Suprapubic skin (tissue), 4 donors: ENCODE results near the gene DRD4. TPM values are rescaled to one million over a fixed set of nuclear protein-coding genes. Genes with fewer than 3 reads are reported as not detected.

Experiments used
- DNase-seq, 2 donors: peaks; one replicate each; pipeline ENCODE4 v3.0.0-alpha.2; 2019; ENCODE audit warnings: low spot score in 2 of 2
- H3K27ac ChIP-seq: fragments of 200-600 bp; sonication (generic); one replicate; pipeline ENCODE4 v1.5.1; 2019
- H3K27me3 ChIP-seq: fragments of 200-600 bp; sonication (generic); one replicate; pipeline ENCODE4 v1.5.1; 2019
- H3K36me3 ChIP-seq: fragments of 200-600 bp; sonication (generic); one replicate; pipeline ENCODE4 v1.5.1; 2019
- H3K4me1 ChIP-seq: fragments of 200-600 bp; sonication (generic); one replicate; pipeline ENCODE4 v1.5.1; 2019
- H3K4me3 ChIP-seq: fragments of 200-600 bp; sonication (generic); one replicate; pipeline ENCODE4 v1.5.1; 2019; ENCODE audit warnings: mild to moderate bottlenecking
- H3K9me3 ChIP-seq: fragments of 200-600 bp; sonication (generic); one replicate; pipeline ENCODE4 v1.5.1; 2019
- EP300 ChIP-seq: sonication (generic); formaldehyde crosslinking; IDR thresholded peaks from one replicate; pipeline ENCODE4 v1.6.1; 2017; ENCODE audit warnings: antibody characterized with exemption
- POLR2A ChIP-seq, 2 donors: fragments of 450-650 bp; IDR thresholded peaks; one replicate each; pipeline ENCODE4 v1.6.1; 2017; ENCODE audit warnings: antibody characterized with exemption in 2 of 2, mild to moderate bottlenecking in 2 of 2, moderate library complexity in 2 of 2
- POLR2AphosphoS5 ChIP-seq, 3 donors: sonication (generic); formaldehyde crosslinking; IDR thresholded peaks; one replicate each; pipeline ENCODE4 v1.6.1; 2017; ENCODE audit warnings: antibody characterized with exemption in 3 of 3
- WGBS: methylation state at CpG from one replicate; pipeline ENCODE4 v1.1.5; 2018; 5-methylcytosine and 5-hydroxymethylcytosine counted together
- total RNA-seq, 4 donors: library from RNA; depleted of rRNA; stranded (reverse); fragments of >200 nt; gene quantifications; one replicate each; pipeline ENCODE4 v1.1.0, GENCODE V29; 2016
- TF ChIP-seq, protein P1 (sequence below), 2 donors: fragments of 200-600 bp in 1 of 2; fragments of 450-650 bp in 1 of 2; sonication (generic) in 1 of 2; IDR thresholded peaks; one replicate each; pipeline ENCODE4 v1.5.1; 2016 to 2019; ENCODE audit warnings: antibody characterized with exemption in 2 of 2, mild to moderate bottlenecking in 1 of 2, moderate library complexity in 1 of 2

DRD4 gene
- total RNA-seq, 4 donors from 2014 or later: 0.97 to 1.2 TPM; not detected in 2

DNA sequence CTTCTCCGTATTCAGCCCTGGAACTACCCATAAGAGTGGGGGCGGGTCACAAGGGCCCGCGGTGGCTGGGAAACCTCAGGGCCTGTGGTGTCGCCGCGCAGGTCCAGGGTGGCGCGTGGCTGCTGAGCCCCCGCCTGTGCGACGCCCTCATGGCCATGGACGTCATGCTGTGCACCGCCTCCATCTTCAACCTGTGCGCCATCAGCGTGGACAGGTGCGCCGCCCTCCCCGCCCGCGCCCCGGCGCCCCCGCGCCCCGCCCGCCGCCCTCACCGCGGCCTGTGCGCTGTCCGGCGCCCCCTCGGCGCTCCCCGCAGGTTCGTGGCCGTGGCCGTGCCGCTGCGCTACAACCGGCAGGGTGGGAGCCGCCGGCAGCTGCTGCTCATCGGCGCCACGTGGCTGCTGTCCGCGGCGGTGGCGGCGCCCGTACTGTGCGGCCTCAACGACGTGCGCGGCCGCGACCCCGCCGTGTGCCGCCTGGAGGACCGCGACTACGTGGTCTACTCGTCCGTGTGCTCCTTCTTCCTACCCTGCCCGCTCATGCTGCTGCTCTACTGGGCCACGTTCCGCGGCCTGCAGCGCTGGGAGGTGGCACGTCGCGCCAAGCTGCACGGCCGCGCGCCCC lies 2.4 kb downstream of the DRD4 start:
- Histone ChIP-seq H3K27me3 (peaks cover 39% of the 10 kb centered on the region), H3K4me3 (peak overlapping the region; percentile 16), H3K36me3 (peaks cover 13% of the 10 kb centered on the region), H3K27ac (no peak overlapping the region), H3K9me3 (no peaks in the 10 kb centered on the region), H3K4me1 (peaks cover 27% of the 10 kb centered on the region)
- TF ChIP-seq, protein P1, sequence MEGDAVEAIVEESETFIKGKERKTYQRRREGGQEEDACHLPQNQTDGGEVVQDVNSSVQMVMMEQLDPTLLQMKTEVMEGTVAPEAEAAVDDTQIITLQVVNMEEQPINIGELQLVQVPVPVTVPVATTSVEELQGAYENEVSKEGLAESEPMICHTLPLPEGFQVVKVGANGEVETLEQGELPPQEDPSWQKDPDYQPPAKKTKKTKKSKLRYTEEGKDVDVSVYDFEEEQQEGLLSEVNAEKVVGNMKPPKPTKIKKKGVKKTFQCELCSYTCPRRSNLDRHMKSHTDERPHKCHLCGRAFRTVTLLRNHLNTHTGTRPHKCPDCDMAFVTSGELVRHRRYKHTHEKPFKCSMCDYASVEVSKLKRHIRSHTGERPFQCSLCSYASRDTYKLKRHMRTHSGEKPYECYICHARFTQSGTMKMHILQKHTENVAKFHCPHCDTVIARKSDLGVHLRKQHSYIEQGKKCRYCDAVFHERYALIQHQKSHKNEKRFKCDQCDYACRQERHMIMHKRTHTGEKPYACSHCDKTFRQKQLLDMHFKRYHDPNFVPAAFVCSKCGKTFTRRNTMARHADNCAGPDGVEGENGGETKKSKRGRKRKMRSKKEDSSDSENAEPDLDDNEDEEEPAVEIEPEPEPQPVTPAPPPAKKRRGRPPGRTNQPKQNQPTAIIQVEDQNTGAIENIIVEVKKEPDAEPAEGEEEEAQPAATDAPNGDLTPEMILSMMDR (IDR thresholded peaks at IDR 0.05): no peak
- no peak for TF ChIP-seq POLR2AphosphoS5 (IDR thresholded peaks at IDR 0.05)
- no peak for TF ChIP-seq POLR2A (IDR thresholded peaks at IDR 0.05)
- TF ChIP-seq EP300: no peak
- 37% methylated on average over 6 of the region's 80 CpGs for WGBS
- DNase-seq: no peak

DNA sequence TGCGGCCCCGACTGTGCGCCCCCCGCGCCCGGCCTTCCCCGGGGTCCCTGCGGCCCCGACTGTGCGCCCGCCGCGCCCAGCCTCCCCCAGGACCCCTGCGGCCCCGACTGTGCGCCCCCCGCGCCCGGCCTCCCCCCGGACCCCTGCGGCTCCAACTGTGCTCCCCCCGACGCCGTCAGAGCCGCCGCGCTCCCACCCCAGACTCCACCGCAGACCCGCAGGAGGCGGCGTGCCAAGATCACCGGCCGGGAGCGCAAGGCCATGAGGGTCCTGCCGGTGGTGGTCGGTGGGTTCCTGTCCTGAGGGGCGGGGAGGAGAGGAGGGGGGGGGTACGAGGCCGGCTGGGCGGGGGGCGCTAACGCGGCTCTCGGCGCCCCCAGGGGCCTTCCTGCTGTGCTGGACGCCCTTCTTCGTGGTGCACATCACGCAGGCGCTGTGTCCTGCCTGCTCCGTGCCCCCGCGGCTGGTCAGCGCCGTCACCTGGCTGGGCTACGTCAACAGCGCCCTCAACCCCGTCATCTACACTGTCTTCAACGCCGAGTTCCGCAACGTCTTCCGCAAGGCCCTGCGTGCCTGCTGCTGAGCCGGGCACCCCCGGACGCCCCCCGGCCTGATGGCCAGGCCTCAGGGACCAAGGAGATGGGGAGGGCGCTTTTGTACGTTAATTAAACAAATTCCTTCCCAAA lies 3.1 kb downstream of the DRD4 start:
- DNase-seq: no peak
- Histone ChIP-seq H3K4me3 (no peak overlapping the region), H3K4me1 (peaks cover 27% of the 10 kb centered on the region), H3K27me3 (peaks cover 39% of the 10 kb centered on the region), H3K9me3 (no peaks in the 10 kb centered on the region), H3K36me3 (peaks cover 17% of the 10 kb centered on the region), H3K27ac (no peak overlapping the region)
- WGBS: 78% methylated on average over 30 of the region's 69 CpGs
- TF ChIP-seq EP300: no peak
- TF ChIP-seq, protein P1 (IDR thresholded peaks at IDR 0.05): no peak
- TF ChIP-seq POLR2A (IDR thresholded peaks at IDR 0.05): no peak

DNA sequence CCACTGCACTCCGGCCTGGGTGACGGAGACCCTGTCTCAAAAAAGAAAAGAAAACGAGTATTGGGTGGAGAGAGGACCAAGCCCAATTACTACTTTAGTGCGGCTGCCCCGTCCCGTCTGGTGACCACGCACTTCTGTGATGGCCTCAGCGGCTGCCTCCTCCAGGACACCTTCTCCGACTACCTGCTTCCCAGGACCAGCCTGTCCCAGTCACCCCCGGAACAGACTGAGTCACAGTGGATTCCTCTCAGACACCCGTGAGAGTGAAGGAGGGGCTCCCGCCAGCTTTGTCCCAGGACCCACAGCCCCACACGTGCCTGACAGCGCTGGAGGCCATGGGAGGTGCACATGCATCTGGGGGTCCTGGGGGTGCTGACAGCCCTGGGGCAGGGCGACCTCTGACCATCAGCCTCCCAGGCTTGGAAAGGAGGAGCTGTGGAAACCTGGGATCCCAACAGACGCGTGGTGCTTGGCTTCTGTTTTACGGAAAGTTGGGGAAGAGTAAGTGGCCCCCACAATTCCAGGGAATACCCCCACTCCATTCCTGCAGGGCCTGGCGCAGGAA lies 4.8 kb downstream of the DRD4 start:
- Histone ChIP-seq H3K4me3 (no peak overlapping the region), H3K9me3 (no peaks in the 10 kb centered on the region), H3K27ac (no peak overlapping the region), H3K27me3 (peaks cover 36% of the 10 kb centered on the region), H3K36me3 (peaks cover 18% of the 10 kb centered on the region), H3K4me1 (peaks cover 22% of the 10 kb centered on the region)
- DNase-seq: no peak
- 95% methylated on average over 12 of the region's 19 CpGs for WGBS
- TF ChIP-seq EP300: no peak
- TF ChIP-seq, protein P1 (IDR thresholded peaks at IDR 0.05): no peak
- TF ChIP-seq POLR2A (IDR thresholded peaks at IDR 0.05): no peak
- no peak for TF ChIP-seq POLR2AphosphoS5 (IDR thresholded peaks at IDR 0.05)

DNA sequence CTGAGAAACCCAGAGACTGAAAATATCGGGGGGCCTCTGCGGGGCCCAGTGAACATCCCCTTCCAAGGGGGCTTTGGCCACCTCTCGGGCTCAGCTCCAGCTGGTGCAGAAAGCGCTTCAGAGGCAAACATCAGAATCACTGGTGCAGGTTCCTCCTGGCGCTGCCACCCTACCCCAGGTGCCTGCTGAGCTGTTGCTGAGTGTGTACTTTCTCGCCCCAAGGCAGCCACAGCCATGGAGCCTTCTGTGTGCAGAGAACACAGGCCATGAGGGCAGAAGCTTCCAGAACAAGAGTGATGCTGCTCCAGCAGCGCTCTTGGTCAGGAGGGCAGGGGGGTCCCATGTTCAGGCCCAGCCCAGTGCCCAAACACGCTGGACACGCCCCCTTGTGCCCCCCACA lies 6.3 kb downstream of the DRD4 start:
- DNase-seq: no peak
- Histone ChIP-seq H3K27ac (no peak overlapping the region), H3K4me1 (peaks cover 12% of the 10 kb centered on the region), H3K36me3 (peaks cover 21% of the 10 kb centered on the region), H3K27me3 (peaks cover 21% of the 10 kb centered on the region), H3K4me3 (no peak overlapping the region), H3K9me3 (no peaks in the 10 kb centered on the region)
- TF ChIP-seq POLR2A (IDR thresholded peaks at IDR 0.05) (no peak), POLR2AphosphoS5 (IDR thresholded peaks at IDR 0.05) (no peak), EP300 (no peak)
- TF ChIP-seq, protein P1 (IDR thresholded peaks at IDR 0.05): no peak
- WGBS: 96% methylated on average over 5 of the region's 9 CpGs
